ENCODE data around the gene CITED1.
"Not testable (repeated sequence)": the region's sequence is repeated elsewhere in the genome, so short reads cannot be mapped to it uniquely, and the experiment has no call there.

Gene CITED1

GRCh38 chrX:72346302-72346949 lies 40.7 kb upstream of the CITED1 start:
- POLR2A ChIA-PET (ENCODE audit: low non-redundant PET) = no interaction called here
- no peak overlapping the region for H3K27ac ChIP-seq
- CTCF ChIA-PET = interaction anchor here (0.6 kb wide), 2 partner anchors 10 to 385 kb away, joined by 3 read pairs; no protein-coding TSS in a partner anchor
- no peak for DNase-seq (ENCODE audit: low spot score)
- TF ChIP-seq CTCF (conservative IDR thresholded peaks at IDR 0.05; ENCODE audit: low read depth) = no peak

- ChIA-PET POLR2A (ENCODE audit: low non-redundant PET) (no interaction called here), CTCF (interaction anchor here (0.9 kb wide), 1 partner anchor 95 kb away, joined by 3 read pairs; no protein-coding TSS in a partner anchor)
- H3K27ac ChIP-seq = no peak overlapping the region
- DNase-seq (ENCODE audit: low spot score) = no peak
- TF ChIP-seq CTCF (conservative IDR thresholded peaks at IDR 0.05; ENCODE audit: low read depth) = no peak
These were observed 34.9 kb upstream of the CITED1 start for GRCh38 chrX:72340626-72341025.

DNA sequence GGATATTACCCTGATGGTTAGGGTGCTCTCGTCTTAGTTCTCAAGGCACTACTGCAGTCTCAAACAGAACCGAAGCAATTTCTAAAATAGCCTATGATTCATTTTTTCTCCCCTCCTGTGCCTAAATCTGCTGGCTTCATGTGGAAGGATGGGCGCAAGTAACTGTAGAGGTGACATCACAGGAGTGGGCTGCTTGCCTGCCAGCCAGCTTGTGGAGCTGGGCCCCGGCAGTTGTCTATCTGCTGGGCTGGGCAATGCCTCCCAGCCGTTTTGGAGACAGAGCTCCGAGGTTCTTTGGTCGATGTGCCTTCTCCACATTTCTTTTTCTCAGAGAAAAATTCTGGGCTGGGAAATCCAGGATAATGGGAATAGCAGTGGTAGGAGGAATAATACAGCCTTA lies 34.3 kb upstream of the CITED1 start:
- H3K27ac ChIP-seq = no peak overlapping the region
- TF ChIP-seq CTCF (conservative IDR thresholded peaks at IDR 0.05; ENCODE audit: low read depth) = no peak
- no peak for DNase-seq (ENCODE audit: low spot score)
- POLR2A ChIA-PET (ENCODE audit: low non-redundant PET) = no interaction called here
- CTCF ChIA-PET = no interaction called here

DNA sequence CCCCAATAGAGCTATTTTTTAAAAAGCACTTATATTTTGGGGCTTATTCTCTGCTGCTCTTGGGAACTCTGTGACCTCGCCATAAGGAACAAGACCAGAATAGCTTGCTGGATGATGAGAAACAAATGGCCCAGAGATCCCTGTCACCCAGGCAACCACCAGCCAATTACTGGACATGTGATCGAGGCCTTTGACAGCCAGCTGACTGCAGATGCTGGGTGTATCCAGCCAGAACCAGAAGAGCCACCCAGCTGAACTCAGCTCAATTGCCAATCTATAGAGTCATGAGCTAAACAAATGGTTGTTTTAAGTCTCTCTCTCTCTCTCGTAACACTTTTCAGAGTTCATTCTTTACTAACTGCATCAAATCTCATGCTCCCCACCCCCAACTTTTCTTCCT lies 24.4 kb upstream of the CITED1 start:
- CTCF ChIA-PET = interaction anchor here (0.6 kb wide), 1 partner anchor 41 kb away, joined by 3 read pairs; no protein-coding TSS in a partner anchor
- no peak overlapping the region for H3K27ac ChIP-seq
- TF ChIP-seq CTCF (conservative IDR thresholded peaks at IDR 0.05; ENCODE audit: low read depth) = no peak
- DNase-seq (ENCODE audit: low spot score) = no peak
- POLR2A ChIA-PET (ENCODE audit: low non-redundant PET) = no interaction called here

- DNase-seq (ENCODE audit: low spot score) = no peak
- H3K27ac ChIP-seq = no peak overlapping the region
- ChIA-PET POLR2A (ENCODE audit: low non-redundant PET) (no interaction called here), CTCF (no interaction called here)
- no peak for TF ChIP-seq CTCF (conservative IDR thresholded peaks at IDR 0.05; ENCODE audit: low read depth)
These were observed 21.0 kb upstream of the CITED1 start for GRCh38 chrX:72326605-72327300.

DNA sequence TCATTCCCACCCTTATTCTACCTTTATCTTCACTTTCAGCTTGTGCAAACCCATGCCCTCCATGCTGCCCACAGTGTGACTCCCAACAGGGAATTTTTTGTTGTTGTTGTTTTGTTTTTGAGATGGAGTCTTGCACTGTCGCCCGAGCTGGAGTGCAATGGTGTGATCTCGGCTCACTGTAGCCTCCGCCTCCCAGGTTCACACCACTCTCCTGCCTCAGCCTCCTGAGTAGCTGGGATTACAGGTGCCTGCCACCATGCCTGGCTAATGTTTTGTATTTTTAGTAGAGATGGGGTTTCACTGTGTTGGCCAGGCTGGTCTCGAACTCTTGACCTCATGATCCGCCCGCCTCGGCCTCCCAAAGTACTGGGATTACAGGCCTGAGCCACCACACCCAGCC lies 13.9 kb upstream of the CITED1 start:
- H3K27ac ChIP-seq; POLR2A ChIA-PET (ENCODE audit: low non-redundant PET); DNase-seq (ENCODE audit: low spot score): not testable (repeated sequence)
- CTCF ChIA-PET = interaction anchor here (0.7 to 1.1 kb wide), 2 partner anchors 42 to 193 kb away, joined by 3 to 5 read pairs; no protein-coding TSS in a partner anchor

- CTCF ChIA-PET = no interaction called here
These were observed 11.4 kb upstream of the CITED1 start for GRCh38 chrX:72317139-72317538.

More at GRCh38 chrX:72317139-72317538, 11.4 kb upstream of the CITED1 start:
- no peak for TF ChIP-seq CTCF (conservative IDR thresholded peaks at IDR 0.05; ENCODE audit: low read depth)
- no peak overlapping the region for H3K27ac ChIP-seq
- DNase-seq (ENCODE audit: low spot score) = no peak
- POLR2A ChIA-PET (ENCODE audit: low non-redundant PET) = no interaction called here
